ENCODE results near the gene ADGRA1.

ADGRA1 gene

GRCh38 chr10:133163889-133164815, 76.4 kb downstream of the ADGRA1 start:
- no peak overlapping the region for H3K4me3 ChIP-seq (replicated peaks; ENCODE audit: low read depth, low read length)
- no peak for DNase-seq (ENCODE audit: low read depth)
- TF ChIP-seq, protein P1, sequence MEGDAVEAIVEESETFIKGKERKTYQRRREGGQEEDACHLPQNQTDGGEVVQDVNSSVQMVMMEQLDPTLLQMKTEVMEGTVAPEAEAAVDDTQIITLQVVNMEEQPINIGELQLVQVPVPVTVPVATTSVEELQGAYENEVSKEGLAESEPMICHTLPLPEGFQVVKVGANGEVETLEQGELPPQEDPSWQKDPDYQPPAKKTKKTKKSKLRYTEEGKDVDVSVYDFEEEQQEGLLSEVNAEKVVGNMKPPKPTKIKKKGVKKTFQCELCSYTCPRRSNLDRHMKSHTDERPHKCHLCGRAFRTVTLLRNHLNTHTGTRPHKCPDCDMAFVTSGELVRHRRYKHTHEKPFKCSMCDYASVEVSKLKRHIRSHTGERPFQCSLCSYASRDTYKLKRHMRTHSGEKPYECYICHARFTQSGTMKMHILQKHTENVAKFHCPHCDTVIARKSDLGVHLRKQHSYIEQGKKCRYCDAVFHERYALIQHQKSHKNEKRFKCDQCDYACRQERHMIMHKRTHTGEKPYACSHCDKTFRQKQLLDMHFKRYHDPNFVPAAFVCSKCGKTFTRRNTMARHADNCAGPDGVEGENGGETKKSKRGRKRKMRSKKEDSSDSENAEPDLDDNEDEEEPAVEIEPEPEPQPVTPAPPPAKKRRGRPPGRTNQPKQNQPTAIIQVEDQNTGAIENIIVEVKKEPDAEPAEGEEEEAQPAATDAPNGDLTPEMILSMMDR (IDR thresholded peaks at IDR 0.05; ENCODE audit: low read length, missing control alignments) = no peak

DNA sequence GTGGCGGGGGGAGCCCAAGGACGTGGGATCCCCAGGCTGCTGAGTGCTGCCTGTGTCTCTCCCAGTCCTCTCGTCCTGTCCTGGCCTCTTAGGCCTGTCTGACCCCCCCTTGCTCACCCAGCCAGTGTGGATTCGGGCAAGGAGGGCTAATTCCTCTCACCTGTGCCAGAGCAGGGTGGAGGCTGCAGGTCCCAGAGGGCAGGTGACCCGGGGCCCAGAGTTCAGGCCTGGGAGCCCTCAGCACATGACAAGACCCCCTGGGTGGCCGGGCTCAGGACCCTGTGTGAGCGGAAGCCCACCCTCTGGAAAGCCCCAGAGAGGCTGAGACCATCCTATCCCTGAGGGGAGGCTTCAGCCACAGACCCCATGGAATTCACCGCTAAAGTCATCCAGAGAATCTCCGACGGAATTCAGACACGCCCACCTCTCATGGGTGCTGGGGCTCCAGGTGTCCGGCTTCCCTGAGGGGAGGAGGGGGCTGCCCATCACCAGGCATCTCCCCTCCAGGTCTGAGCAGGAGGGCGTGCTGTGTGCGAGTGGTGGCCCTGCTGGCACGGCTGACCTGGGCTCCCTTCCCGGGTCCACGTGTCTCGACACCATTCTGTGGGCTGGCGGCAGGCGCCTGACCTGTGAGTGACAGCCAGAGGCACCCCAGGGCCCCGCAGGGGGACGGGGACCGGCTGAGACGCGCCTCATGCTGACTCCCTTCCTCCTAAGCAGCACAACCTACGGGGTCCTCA, 77.3 kb downstream of the ADGRA1 start:
- DNase-seq (ENCODE audit: low read depth) = no peak
- TF ChIP-seq, protein P1 (IDR thresholded peaks at IDR 0.05; ENCODE audit: low read length, missing control alignments) = no peak
- H3K4me3 ChIP-seq (replicated peaks; ENCODE audit: low read depth, low read length) = no peak overlapping the region

DNA sequence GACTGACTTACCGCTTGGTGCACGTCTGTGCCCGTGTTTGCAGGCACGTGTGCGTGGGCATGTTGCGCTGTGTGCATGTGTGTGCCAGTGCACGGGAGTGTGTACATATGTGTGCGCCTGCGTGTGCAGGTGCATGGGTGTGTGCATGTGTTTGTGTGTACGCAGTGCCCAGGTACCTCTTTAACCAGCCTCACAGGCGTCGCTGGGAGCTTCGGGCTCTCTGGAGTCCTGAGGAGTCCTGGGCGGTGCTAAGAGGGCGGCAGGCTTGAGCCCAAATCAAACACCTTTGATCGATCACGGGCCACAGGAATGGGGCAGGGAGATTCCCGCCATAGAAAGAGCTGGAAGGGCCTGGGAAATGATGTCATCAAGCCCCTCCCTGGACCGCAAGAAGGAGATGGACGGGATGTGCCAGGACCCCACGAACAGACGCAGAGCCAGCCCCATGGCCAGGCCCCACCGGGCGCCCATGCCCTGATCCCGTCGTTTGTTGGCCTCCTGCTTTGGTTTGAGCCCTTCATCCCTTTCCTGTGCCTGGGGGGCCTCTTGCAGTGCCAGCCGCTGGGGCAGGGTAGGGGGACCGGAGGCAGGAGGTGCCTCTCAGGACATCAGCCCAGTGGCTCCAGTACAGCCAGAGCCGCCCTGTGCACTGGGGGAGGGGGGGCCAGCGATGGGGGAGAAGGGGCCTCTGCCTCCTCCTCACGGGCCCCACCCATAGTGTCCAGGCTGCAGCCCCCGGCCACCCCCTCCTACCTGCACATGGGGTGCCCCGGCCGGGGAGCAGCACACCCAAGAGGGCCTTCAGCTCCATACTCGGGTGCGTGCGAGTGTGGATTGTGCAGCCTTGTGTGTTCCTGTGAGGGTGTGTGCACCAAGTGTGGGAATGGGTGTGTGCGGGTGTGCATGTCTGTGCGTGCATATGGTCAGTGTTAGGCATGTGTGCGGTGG, 78.1 kb downstream of the ADGRA1 start:
- H3K4me3 ChIP-seq (replicated peaks; ENCODE audit: low read depth, low read length) = no peak overlapping the region
- DNase-seq (ENCODE audit: low read depth) = no peak
- TF ChIP-seq, protein P1 (IDR thresholded peaks at IDR 0.05; ENCODE audit: low read length, missing control alignments) = no peak

DNA sequence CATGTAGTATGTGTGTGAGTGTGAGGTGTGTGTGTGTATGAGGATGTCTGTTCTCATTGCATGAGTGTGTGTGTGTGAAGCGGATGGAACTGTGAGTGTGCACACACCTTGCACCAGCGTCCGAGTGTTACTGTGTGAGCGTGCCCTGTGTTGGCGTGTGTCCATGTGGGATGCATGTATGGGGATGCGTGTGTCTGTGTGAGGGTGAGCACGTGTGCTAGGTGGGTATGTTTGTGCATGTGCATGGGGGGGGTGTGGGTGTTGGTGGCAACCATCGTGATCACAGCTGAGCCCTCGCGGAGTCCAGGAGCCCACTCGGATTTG, 78.7 kb downstream of the ADGRA1 start:
- TF ChIP-seq, protein P1 (IDR thresholded peaks at IDR 0.05; ENCODE audit: low read length, missing control alignments) = no peak
- H3K4me3 ChIP-seq (replicated peaks; ENCODE audit: low read depth, low read length) = no peak overlapping the region
- DNase-seq (ENCODE audit: low read depth) = no peak

- TF ChIP-seq, protein P1 (IDR thresholded peaks at IDR 0.05; ENCODE audit: low read length, missing control alignments) = no peak
- no peak for DNase-seq (ENCODE audit: low read depth)
- no peak overlapping the region for H3K4me3 ChIP-seq (replicated peaks; ENCODE audit: low read depth, low read length)
These were observed 79.3 kb downstream of the ADGRA1 start for GRCh38 chr10:133166828-133167692.

Measured in fibroblast of pulmonary artery (primary cell).